Stimulated activated naive B cell treated with anti-CD40 and anti-IgM and Interleukin-4, amounts not matched to agents 10 μg/mL and 1 μg/mL and 100 μg/mL, for 72 hours (primary cell): ENCODE measurements around the gene PCBP3.

Source experiments
- ATAC-seq, 2 donors: fragments of 150-1000 bp; cut with Tn5 transposase; replicated peaks; 2 replicates each; pipeline ENCODE4 v1.10.0; 2021; ENCODE audit warnings: moderate library complexity in 1 of 2
- DNase-seq: peaks from one replicate; pipeline ENCODE4 v3.0.0; 2021
- H3K27ac Mint-ChIP-seq: one replicate; pipeline ENCODE4 v1.8.0; 2022; ENCODE audit warnings: mild to moderate bottlenecking, mixed read lengths
- H3K27me3 Mint-ChIP-seq, 2 donors: one replicate each; pipeline ENCODE4 v1.8.0; 2022; ENCODE audit warnings: mixed read lengths in 2 of 2
- H3K36me3 Mint-ChIP-seq, 2 donors: one replicate each; pipeline ENCODE4 v1.8.0; 2022; ENCODE audit warnings: mixed read lengths in 2 of 2, mild to moderate bottlenecking in 1 of 2
- H3K4me1 Mint-ChIP-seq, 2 donors: one replicate each; pipeline ENCODE4 v1.8.0; 2022; ENCODE audit warnings: mixed read lengths in 2 of 2, mild to moderate bottlenecking in 1 of 2
- H3K4me3 Mint-ChIP-seq, 2 donors: one replicate each; pipeline ENCODE4 v1.8.0; 2022; ENCODE audit warnings: mild to moderate bottlenecking in 2 of 2, mixed read lengths in 2 of 2, moderate library complexity in 1 of 2
- H3K9me3 Mint-ChIP-seq, 2 donors: one replicate each; pipeline ENCODE4 v1.8.0; 2022; ENCODE audit warnings: mixed read lengths in 2 of 2, mild to moderate bottlenecking in 1 of 2

Gene PCBP3

GRCh38 chr21:45818904-45819285 lies 175.4 kb downstream of the PCBP3 start:
- Mint-ChIP-seq H3K4me1 (peaks cover 6 to 8% of the 10 kb centered on the region in 2 donors), H3K9me3 (no peaks in the 10 kb centered on the region), H3K4me3 (no peak overlapping the region), H3K27me3 (peaks cover 19 to 24% of the 10 kb centered on the region in 2 donors), H3K36me3 (no peaks in the 10 kb centered on the region), H3K27ac (peak overlapping the region; percentile 11)
- ATAC-seq (peak; percentile 58 to 85), DNase-seq (peak; percentile 26)

- peaks cover 6 to 8% of the 10 kb centered on the region in 2 donors for H3K4me1 Mint-ChIP-seq
- H3K27ac Mint-ChIP-seq = no peak overlapping the region
These were observed 176.1 kb downstream of the PCBP3 start for GRCh38 chr21:45819478-45820170.

DNA sequence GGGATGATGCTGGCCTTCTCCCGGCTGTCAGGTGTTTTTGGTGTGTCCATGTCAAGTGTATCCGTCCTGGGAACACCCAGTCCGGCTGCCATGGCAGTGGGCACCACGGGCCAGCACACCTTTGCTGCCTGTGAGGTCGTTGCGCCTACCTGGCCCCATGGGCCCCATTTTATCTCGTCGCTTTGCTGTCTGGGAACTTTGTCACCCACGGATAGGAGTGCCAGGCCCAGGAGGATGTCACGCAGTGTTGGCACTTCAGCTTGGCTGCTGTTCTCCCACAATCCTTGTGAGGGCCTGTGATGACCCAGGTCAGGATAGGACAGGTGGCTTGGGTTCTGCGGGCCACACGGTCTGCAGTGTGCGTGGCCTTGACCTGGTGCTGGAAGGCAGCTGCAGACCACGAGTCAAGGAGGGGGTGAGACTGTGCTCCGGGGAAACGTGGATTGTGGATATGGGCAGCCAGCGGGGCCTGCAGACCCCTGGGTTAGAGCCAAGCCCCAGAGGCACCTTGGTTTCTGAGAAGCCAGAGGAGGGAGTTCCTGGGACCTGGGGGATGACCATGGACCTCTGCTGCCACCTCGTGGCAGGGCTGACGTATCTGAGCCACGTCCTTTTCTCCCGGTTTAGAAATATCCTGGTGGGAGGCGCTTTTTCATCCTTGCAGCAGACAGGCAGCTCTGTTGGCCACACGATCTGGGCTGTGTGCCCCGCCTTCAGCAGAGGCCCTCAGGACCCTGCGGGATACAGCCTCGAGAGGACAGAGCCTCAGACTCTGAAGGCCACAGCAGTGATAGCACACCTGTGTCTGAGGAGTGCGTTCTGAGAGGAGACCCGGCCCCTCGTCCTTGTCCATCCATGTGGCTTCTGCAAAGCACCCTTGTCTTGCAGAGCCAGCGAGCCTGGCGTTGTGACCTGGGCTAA lies 176.9 kb downstream of the PCBP3 start:
- Mint-ChIP-seq H3K4me3 (no peak overlapping the region), H3K9me3 (no peaks in the 10 kb centered on the region), H3K36me3 (no peaks in the 10 kb centered on the region), H3K27me3 (peaks cover 28 to 31% of the 10 kb centered on the region in 2 donors), H3K4me1 (peaks cover 6 to 8% of the 10 kb centered on the region in 2 donors), H3K27ac (peak overlapping the region; percentile 52)
- ATAC-seq (peak; percentile 76 to 85), DNase-seq (peak; percentile 54)

More at GRCh38 chr21:45819478-45820170, 176.1 kb downstream of the PCBP3 start:
- H3K9me3 Mint-ChIP-seq = no peaks in the 10 kb centered on the region
- no peaks in the 10 kb centered on the region for H3K36me3 Mint-ChIP-seq
- no peak overlapping the region for H3K4me3 Mint-ChIP-seq
- ATAC-seq = peak in 1 of 2 donors; percentile 5
- H3K27me3 Mint-ChIP-seq = peaks cover 26 to 31% of the 10 kb centered on the region in 2 donors
- DNase-seq = no peak

GRCh38 chr21:45821315-45821962 lies 177.9 kb downstream of the PCBP3 start:
- Mint-ChIP-seq H3K4me1 (peaks cover 6 to 8% of the 10 kb centered on the region in 2 donors), H3K27me3 (peaks cover 28 to 31% of the 10 kb centered on the region in 2 donors), H3K9me3 (no peaks in the 10 kb centered on the region), H3K27ac (no peak overlapping the region), H3K36me3 (no peaks in the 10 kb centered on the region), H3K4me3 (no peak overlapping the region)
- ATAC-seq (no peak), DNase-seq (no peak)

GRCh38 chr21:45821998-45822397 lies 178.5 kb downstream of the PCBP3 start:
- H3K4me3 Mint-ChIP-seq = no peak overlapping the region
- ATAC-seq (no peak), DNase-seq (no peak)
- H3K9me3 Mint-ChIP-seq = no peaks in the 10 kb centered on the region
- peaks cover 6 to 9% of the 10 kb centered on the region in 2 donors for H3K4me1 Mint-ChIP-seq
- no peaks in the 10 kb centered on the region for H3K36me3 Mint-ChIP-seq
- no peak overlapping the region for H3K27ac Mint-ChIP-seq
- H3K27me3 Mint-ChIP-seq = peaks cover 28 to 31% of the 10 kb centered on the region in 2 donors

DNA sequence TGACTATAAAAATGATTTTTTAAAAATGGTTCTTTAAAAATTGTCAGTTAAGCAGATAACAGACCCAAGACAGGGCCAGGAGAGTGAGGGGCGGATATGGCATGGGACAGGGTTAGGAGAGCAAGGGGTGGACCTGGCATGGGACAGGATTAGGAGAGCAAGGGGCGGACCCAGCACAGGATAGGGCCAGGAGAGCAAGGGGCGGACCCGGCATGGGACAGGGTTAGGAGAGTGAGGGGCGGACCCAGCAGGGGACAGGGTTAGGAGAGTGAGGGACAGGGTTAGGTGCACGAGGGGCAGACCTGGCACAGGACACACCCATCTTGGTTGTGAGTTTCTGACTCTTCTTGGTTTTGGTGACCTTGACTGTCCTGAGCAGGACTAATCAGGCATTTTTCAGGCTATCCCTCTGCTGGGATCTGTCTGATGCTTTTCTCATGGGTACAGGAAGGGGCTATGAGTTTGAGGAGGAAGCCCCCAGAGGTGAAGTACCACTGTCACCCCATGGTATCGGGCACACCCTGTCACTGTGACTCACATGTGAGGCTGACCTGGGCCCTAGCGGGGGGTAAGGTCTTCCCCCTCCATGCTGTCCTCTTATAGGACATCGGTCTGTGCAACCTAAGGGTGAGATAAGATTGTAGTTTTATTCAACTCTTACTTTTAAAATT lies 179.0 kb downstream of the PCBP3 start:
- Mint-ChIP-seq H3K9me3 (no peaks in the 10 kb centered on the region), H3K27me3 (peaks cover 28 to 31% of the 10 kb centered on the region in 2 donors), H3K27ac (no peak overlapping the region), H3K4me1 (peaks cover 11 to 15% of the 10 kb centered on the region in 2 donors), H3K4me3 (no peak overlapping the region), H3K36me3 (no peaks in the 10 kb centered on the region)
- DNase-seq (no peak), ATAC-seq (no peak)

DNA sequence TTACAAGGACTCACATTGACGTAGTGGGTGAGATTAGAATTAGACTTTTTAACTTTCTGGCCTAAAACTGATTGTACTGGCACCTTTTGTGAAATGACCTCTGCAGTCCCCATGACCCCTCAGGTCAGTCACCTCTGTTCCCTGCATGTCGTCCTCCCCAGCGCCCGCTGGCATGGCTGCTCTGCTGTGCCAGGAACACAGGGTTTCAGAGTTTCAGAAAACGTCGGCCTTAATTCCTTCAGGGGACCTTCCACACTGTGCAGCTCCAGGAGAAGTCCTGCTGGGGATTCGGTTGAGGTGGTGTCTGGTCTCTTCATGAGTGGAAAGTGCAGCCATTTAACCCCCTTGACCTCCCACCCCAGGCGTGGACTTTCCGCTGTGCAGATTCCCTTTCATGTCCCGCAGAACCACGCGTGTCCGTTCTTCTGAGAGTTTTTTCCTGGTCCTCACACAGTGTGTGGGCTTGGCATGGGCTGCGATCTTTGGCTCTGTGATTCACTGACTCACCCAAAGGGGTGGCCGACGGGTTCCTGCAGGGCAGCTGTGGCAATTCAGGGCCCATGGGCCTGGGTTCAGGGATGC lies 179.7 kb downstream of the PCBP3 start:
- H3K27ac Mint-ChIP-seq = no peak overlapping the region
- H3K27me3 Mint-ChIP-seq = peaks cover 28 to 31% of the 10 kb centered on the region in 2 donors
- ATAC-seq = no peak
- DNase-seq = no peak
- peaks cover 15 to 21% of the 10 kb centered on the region in 2 donors for H3K4me1 Mint-ChIP-seq
- H3K4me3 Mint-ChIP-seq = no peak overlapping the region
- no peaks in the 10 kb centered on the region for H3K36me3 Mint-ChIP-seq
- H3K9me3 Mint-ChIP-seq = no peaks in the 10 kb centered on the region

DNA sequence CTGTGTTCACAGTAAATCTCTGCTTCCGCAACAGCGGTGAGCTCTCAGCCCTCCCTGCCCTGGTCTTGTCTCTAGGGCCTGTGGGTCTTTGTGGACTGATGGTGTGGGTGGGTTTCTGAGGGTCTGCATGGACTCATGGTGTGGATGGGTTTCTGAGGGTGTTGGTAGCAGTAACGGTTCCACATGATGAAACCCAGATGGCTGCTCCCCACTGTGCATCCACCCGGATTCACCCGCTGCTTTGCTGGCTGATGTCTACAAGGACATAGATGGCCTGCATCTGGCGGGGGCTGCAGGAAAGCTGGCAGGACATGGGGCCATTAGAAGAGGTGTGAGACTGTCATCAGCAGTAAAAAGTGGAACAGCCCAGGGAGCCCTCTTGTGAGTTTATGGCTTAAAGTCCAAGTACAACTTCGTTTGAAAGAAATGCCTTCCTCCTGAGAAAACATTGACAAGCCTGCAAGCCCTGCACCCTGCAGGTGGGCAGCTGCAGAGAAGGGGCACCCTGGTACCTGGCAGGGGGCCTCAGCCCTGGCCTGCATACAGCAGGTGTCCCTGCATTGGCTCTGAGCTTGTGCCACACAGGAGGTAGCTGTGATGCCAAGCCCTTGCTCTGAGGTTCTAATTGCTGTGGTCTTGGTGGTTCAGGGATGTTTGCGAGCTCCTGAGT lies 181.2 kb downstream of the PCBP3 start:
- H3K36me3 Mint-ChIP-seq = no peaks in the 10 kb centered on the region
- H3K27me3 Mint-ChIP-seq = peaks cover 28 to 31% of the 10 kb centered on the region in 2 donors
- no peaks in the 10 kb centered on the region for H3K9me3 Mint-ChIP-seq
- no peak overlapping the region for H3K4me3 Mint-ChIP-seq
- DNase-seq = no peak
- no peak overlapping the region for H3K27ac Mint-ChIP-seq
- ATAC-seq = no peak
- H3K4me1 Mint-ChIP-seq = peaks cover 15 to 24% of the 10 kb centered on the region in 2 donors

- no peaks in the 10 kb centered on the region for H3K36me3 Mint-ChIP-seq
- H3K4me3 Mint-ChIP-seq = no peak overlapping the region
These were observed 181.7 kb downstream of the PCBP3 start for GRCh38 chr21:45825219-45825618.

GRCh38 chr21:45826676-45827301 lies 183.3 kb downstream of the PCBP3 start:
- peak overlapping the region; percentile 65 for H3K27ac Mint-ChIP-seq
- H3K4me3 Mint-ChIP-seq = no peak overlapping the region
- ATAC-seq = no peak
- H3K9me3 Mint-ChIP-seq = no peaks in the 10 kb centered on the region
- DNase-seq = no peak
- no peaks in the 10 kb centered on the region for H3K36me3 Mint-ChIP-seq
- H3K27me3 Mint-ChIP-seq = peaks cover 17 to 19% of the 10 kb centered on the region in 2 donors
- H3K4me1 Mint-ChIP-seq = peaks cover 9 to 16% of the 10 kb centered on the region in 2 donors

More at GRCh38 chr21:45825219-45825618, 181.7 kb downstream of the PCBP3 start:
- ATAC-seq = no peak
- no peak for DNase-seq
- Mint-ChIP-seq H3K27me3 (peaks cover 28 to 30% of the 10 kb centered on the region in 2 donors), H3K27ac (no peak overlapping the region), H3K4me1 (peaks cover 14 to 23% of the 10 kb centered on the region in 2 donors), H3K9me3 (no peaks in the 10 kb centered on the region)

DNA sequence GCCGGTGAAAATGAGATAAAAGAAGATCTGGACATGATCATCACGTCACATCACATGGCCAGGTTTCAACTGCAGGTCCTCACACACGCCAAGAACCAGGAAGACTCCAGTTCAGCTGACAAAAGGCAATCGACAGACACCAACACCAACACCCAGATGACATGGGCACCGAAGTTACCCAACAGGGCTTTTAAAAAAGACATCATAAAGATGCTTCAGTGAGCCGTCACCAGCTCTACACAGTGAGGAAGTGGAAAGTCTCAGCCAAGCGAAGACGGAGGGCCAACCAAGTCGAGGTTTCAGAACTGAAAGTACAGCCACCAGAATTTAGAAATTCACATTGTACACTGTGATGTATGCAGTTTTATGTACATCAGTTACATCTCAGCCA lies 183.8 kb downstream of the PCBP3 start:
- DNase-seq (no peak), ATAC-seq (peak; percentile 85 to 93)
- peaks cover 0 to 3% of the 10 kb centered on the region in 2 donors for H3K9me3 Mint-ChIP-seq
- peak overlapping the region; percentile 65 for H3K27ac Mint-ChIP-seq
- H3K4me1 Mint-ChIP-seq = peaks cover 9 to 16% of the 10 kb centered on the region in 2 donors
- H3K36me3 Mint-ChIP-seq = no peaks in the 10 kb centered on the region
- peaks cover 13 to 14% of the 10 kb centered on the region in 2 donors for H3K27me3 Mint-ChIP-seq
- H3K4me3 Mint-ChIP-seq = no peak overlapping the region

DNA sequence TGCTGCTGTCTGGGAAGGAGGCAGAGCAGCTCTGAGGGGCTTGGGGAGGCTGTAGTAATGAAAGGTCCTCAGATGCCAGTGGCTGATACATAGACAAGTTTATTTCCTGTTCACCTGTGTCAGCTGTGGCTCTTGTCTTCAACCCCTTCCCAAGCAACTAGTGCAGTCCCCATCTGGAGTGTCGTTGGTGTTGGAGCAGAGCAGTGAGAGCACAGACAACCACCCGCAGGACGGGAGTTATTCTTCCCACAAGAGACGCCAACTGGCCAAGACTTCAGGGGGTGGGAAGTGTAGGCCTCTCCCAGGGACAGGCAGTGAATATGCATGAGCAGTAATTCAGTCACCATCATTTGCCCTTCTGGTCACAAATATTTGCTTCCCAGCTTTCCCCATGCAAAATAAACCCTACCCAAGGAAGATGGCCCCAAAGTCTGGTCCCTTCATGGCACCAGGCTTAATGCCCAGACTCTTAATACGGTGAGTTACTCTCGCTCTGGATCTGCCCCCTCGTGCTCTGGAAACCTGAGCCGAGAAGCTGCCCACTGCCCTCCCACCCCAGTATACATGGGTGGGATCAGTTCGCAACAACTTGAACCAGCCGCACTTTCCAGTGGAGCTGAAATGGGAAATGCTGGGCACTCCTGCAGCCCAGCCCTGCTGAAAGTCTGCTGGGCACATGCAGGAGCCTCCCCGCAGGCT lies 184.5 kb downstream of the PCBP3 start:
- ATAC-seq (peak in 1 of 2 donors; percentile 40), DNase-seq (no peak)
- Mint-ChIP-seq H3K4me1 (peaks cover 9 to 16% of the 10 kb centered on the region in 2 donors), H3K4me3 (no peak overlapping the region), H3K36me3 (no peaks in the 10 kb centered on the region), H3K9me3 (peaks cover 7 to 10% of the 10 kb centered on the region in 2 donors), H3K27me3 (peaks cover 7 to 10% of the 10 kb centered on the region in 2 donors), H3K27ac (peak overlapping the region; percentile 65)
